GM12878 (cell line): ENCODE measurements around the gene GRIA2. TPM values are rescaled to one million over a fixed set of nuclear protein-coding genes. Genes with fewer than 3 reads are reported as not detected.

Experiments
- ATAC-seq: fragments of 200-7000 bp; cut with Tn5 transposase; 3 replicates; pipeline ENCODE4 v1.9.1; 2020; ENCODE audit warnings: mild to moderate bottlenecking, moderate library complexity
- BruUV-seq: library from RNA; stranded (reverse); fragments of 400-500 nt; replicated peaks from 2 replicates; lab custom pipeline; 2021; lab: Mats Ljungman, UMichigan
- CTCF ChIA-PET: fragments of 300-600 bp; sonication (Branson Sonifier 250); formaldehyde crosslinking; extraction: SDS; loops from one replicate; lab custom pipeline; 2021; ENCODE audit warnings: inconsistent platforms; lab: Yijun Ruan, JAX
- POLR2A ChIA-PET: fragments of 350-600 bp; formaldehyde crosslinking; extraction: SDS; loops from one replicate; lab custom pipeline; 2021; ENCODE audit warnings: inconsistent platforms; lab: Charles Lee
- RAD21 ChIA-PET: fragments of 300-600 bp; sonication (Branson Sonifier 250); formaldehyde crosslinking; loops from one replicate; lab custom pipeline; 2023; ENCODE audit warnings: antibody characterized with exemption; ENCODE audit not compliant: unreplicated experiment; lab: Charles Lee
- SMC1A ChIA-PET: fragments of 300-600 bp; sonication (Branson Sonifier 250); formaldehyde crosslinking; loops from one replicate; lab custom pipeline; 2023; ENCODE audit not compliant: unreplicated experiment, uncharacterized antibody; lab: Charles Lee
- DNase-seq: peaks from one replicate; pipeline ENCODE4 v3.0.0-alpha.2; 2011; ENCODE audit warnings: low read depth, low spot score
- FAIRE-seq: peaks from 3 replicates; lab custom pipeline; 2011; peaks lifted over from hg19 to GRCh38; lab: Jason Lieb, UNC
- H2AFZ ChIP-seq: 2 replicates; pipeline ENCODE4 v1.6.0; 2011; ENCODE audit warnings: low read depth, low read length, control low read depth; ENCODE audit not compliant: control insufficient read depth
- H3K27ac ChIP-seq: 2 replicates; pipeline ENCODE4 v1.5.1; 2011; ENCODE audit warnings: control low read depth; ENCODE audit not compliant: control insufficient read depth, insufficient read depth
- H3K27me3 ChIP-seq, 2 experiments: replicated peaks in 1 of 2; 2 replicates each; pipeline versions ENCODE4 v1.6.0 to v1.6.1; 2011; ENCODE audit warnings: low read length in 1 of 2; ENCODE audit not compliant: control insufficient read depth in 2 of 2, insufficient read depth in 2 of 2
- H3K36me3 ChIP-seq, 2 experiments: 2 replicates each; pipeline ENCODE4 v1.5.1; 2011; ENCODE audit warnings: low read length in 1 of 2; ENCODE audit not compliant: control insufficient read depth in 2 of 2, insufficient read depth in 2 of 2
- H3K4me1 ChIP-seq: 2 replicates; pipeline ENCODE4 v1.6.1; 2011; ENCODE audit warnings: mild to moderate bottlenecking, low read length, moderate library complexity, mixed read lengths; ENCODE audit not compliant: control insufficient read depth, insufficient read depth
- H3K4me2 ChIP-seq: 2 replicates; pipeline ENCODE4 v1.6.0; 2011; ENCODE audit warnings: control low read depth; ENCODE audit not compliant: control insufficient read depth, insufficient read depth
- H3K4me3 ChIP-seq: fragments of 200-600 bp; sonication (generic); 2 replicates; pipeline ENCODE4 v1.5.1; 2016
- H3K79me2 ChIP-seq: 2 replicates; pipeline ENCODE4 v1.6.0; 2011; ENCODE audit warnings: low read length; ENCODE audit not compliant: control insufficient read depth, insufficient read depth
- H3K9ac ChIP-seq: 2 replicates; pipeline ENCODE4 v1.8.0; 2011; ENCODE audit warnings: low read length, control low read depth, mixed read lengths; ENCODE audit not compliant: control insufficient read depth, insufficient read depth
- H3K9me3 ChIP-seq: replicated peaks from 3 replicates; pipeline ENCODE4 v1.5.1; 2011; ENCODE audit warnings: mild to moderate bottlenecking, low read length; ENCODE audit not compliant: control insufficient read depth, insufficient read depth
- H4K20me1 ChIP-seq: 2 replicates; pipeline ENCODE4 v1.6.0; 2011; ENCODE audit not compliant: control insufficient read depth, insufficient read depth
- CBFB ChIP-seq: IDR thresholded peaks from 2 replicates; pipeline ENCODE4 v1.6.1; 2016; ENCODE audit warnings: antibody characterized with exemption, low read depth
- CHD1 ChIP-seq: IDR thresholded peaks from 2 replicates; pipeline ENCODE4 v1.6.1; 2012; ENCODE audit warnings: low read depth, low read length, improper control_type of control experiment
- FOXM1 ChIP-seq: IDR thresholded peaks from 2 replicates; pipeline ENCODE4 v1.6.1; 2012; ENCODE audit warnings: low read depth, mild to moderate bottlenecking, inconsistent platforms, low read length, moderate library complexity
- NFIC ChIP-seq: IDR thresholded peaks from 2 replicates; pipeline ENCODE4 v1.6.1; 2012; ENCODE audit warnings: low read depth, mild to moderate bottlenecking, inconsistent platforms, low read length, moderate library complexity
- NKRF ChIP-seq: fragments of 450-650 bp; conservative IDR thresholded peaks from 2 replicates; pipeline ENCODE4 v1.6.1; 2017; ENCODE audit warnings: mild to moderate bottlenecking, moderate library complexity
- NR2C2 ChIP-seq: IDR thresholded peaks from 2 replicates; pipeline ENCODE4 v1.6.1; 2011; ENCODE audit warnings: borderline replicate concordance, low read depth; ENCODE audit not compliant: control insufficient read depth, insufficient read length
- PML ChIP-seq: IDR thresholded peaks from 2 replicates; pipeline ENCODE4 v1.6.1; 2012; ENCODE audit warnings: low read length, inconsistent platforms
- PRDM15 ChIP-seq: fragments of 450-650 bp; formaldehyde crosslinking; IDR thresholded peaks from 2 replicates; pipeline ENCODE4 v1.4.0; 2020; ENCODE audit warnings: mild to moderate bottlenecking, moderate library complexity
- YBX1 ChIP-seq: fragments of 450-650 bp; IDR thresholded peaks from 2 replicates; pipeline ENCODE4 v1.6.1; 2016; ENCODE audit warnings: antibody characterized with exemption
- YY1 ChIP-seq: IDR thresholded peaks from 2 replicates; pipeline ENCODE4 v1.6.1; 2011; ENCODE audit warnings: low read depth, mild to moderate bottlenecking, low read length
- ZNF687 ChIP-seq: fragments of 450-650 bp; IDR thresholded peaks from 2 replicates; pipeline ENCODE4 v1.6.1; 2017; ENCODE audit warnings: mild to moderate bottlenecking, moderate library complexity
- WGBS: methylation state at CpG from one replicate; pipeline ENCODE4 v1.1.6; 2016; ENCODE audit warnings: low lambda C conversion rate; ENCODE audit not compliant: insufficient replicate concordance, insufficient coverage; ENCODE audit errors: missing lambda C conversion rate; 5-methylcytosine and 5-hydroxymethylcytosine counted together
- in situ Hi-C: fragments of 300-500 bp; cut with MboI; formaldehyde crosslinking; loops from 9 replicates; pipeline ENCODE4 v1.14.3; 2018; ENCODE audit warnings: mixed read lengths
- intact Hi-C: fragments of 100-400 bp; cut with micrococcal nuclease; formaldehyde crosslinking; loops from one replicate; pipeline ENCODE4 v1.14.2; 2022; ENCODE audit not compliant: unreplicated experiment
- polyA plus RNA-seq, 11 experiments: library from polyadenylated mRNA; depleted of rRNA in 4 of 11; unstranded in 6 of 11; stranded (reverse) in 5 of 11; fragments of >200 nt; fragmentation: Nextera tagmentation in 4 of 11; fragmentation: Illumina TruSeq in 1 of 11; extraction: Ambion mirVana in 4 of 11; extraction: Trizol in 1 of 11; gene quantifications; 1 replicate in 1 of 11; 2 replicates in 10 of 11; pipeline versions ENCODE4 v1.2.1 to v1.2.3, GENCODE V29; 2011 to 2016; ENCODE audit warnings: inconsistent platforms in 2 of 11, missing spikeins in 2 of 11, low read depth in 1 of 11
- total RNA-seq, 4 experiments: library from RNA; depleted of rRNA in 3 of 4; stranded (reverse); fragments of >200 nt in 3 of 4; fragmentation: Illumina TruSeq in 1 of 4; extraction: Trizol in 1 of 4; gene quantifications; 2 replicates each; pipeline versions ENCODE4 v1.2.1 to v1.2.3, GENCODE V29; 2013 to 2021

Gene GRIA2
- total and polyA plus RNA-seq, 10 of the 15 experiments (the other 5 are each of a cell fraction or from before 2014, with no cell fraction given) = under 0.01 TPM; not detected in 9

- H3K9ac ChIP-seq = no peak overlapping the region
- H3K4me1 ChIP-seq = no peaks in the 10 kb centered on the region
- no peak overlapping the region for H2AFZ ChIP-seq
- no peak overlapping the region for H3K27ac ChIP-seq
- no peak overlapping the region for H3K4me3 ChIP-seq
- TF ChIP-seq CHD1 (no peak), YY1 (no peak), NKRF (no peak), YBX1 (no peak), PML (no peak), NFIC (no peak), NR2C2 (no peak), FOXM1 (no peak), ZNF687 (no peak), PRDM15 (CRISPR knock-in tag) (no peak), CBFB (no peak)
- ChIA-PET CTCF (no interaction called here), RAD21 (no interaction called here), SMC1A (no interaction called here), POLR2A (no interaction called here)
- no peaks in the 10 kb centered on the region for H3K27me3 ChIP-seq
- no peaks in the 10 kb centered on the region for H3K79me2 ChIP-seq
- H4K20me1 ChIP-seq = no peaks in the 10 kb centered on the region
- FAIRE-seq (no peak), DNase-seq (no peak), ATAC-seq (no peak)
- 2% methylated on average over 2 of the region's 2 CpGs for WGBS
- H3K9me3 ChIP-seq = no peaks in the 10 kb centered on the region
- intact Hi-C loops (no loop called here), in situ Hi-C loops (no loop called here)
- H3K4me2 ChIP-seq = no peak overlapping the region
- no TSS peak for BruUV-seq
- H3K36me3 ChIP-seq = no peaks in the 10 kb centered on the region
Observed at GRCh38 chr4:157231525-157231924, 11.0 kb downstream of the GRIA2 start.
